GM12878 (cell line): ENCODE results near the gene CCT6A. TPM values are rescaled to one million over a fixed set of nuclear protein-coding genes. Genes with fewer than 3 reads are reported as not detected.
A peak's percentile ranks its signal among the peaks of the same experiment; 100 is the strongest.
"Not testable (repeated sequence)": the region's sequence is repeated elsewhere in the genome, so short reads cannot be mapped to it uniquely, and the experiment has no call there.

Experiments
- ATAC-seq: fragments of 200-7000 bp; cut with Tn5 transposase; 3 replicates; pipeline ENCODE4 v1.9.1; 2020; ENCODE audit warnings: mild to moderate bottlenecking, moderate library complexity
- BruUV-seq: library from RNA; stranded (reverse); fragments of 400-500 nt; replicated peaks from 2 replicates; lab custom pipeline; 2021; lab: Mats Ljungman, UMichigan
- CTCF ChIA-PET: fragments of 300-600 bp; sonication (Branson Sonifier 250); formaldehyde crosslinking; extraction: SDS; loops from one replicate; lab custom pipeline; 2021; ENCODE audit warnings: inconsistent platforms; lab: Yijun Ruan, JAX
- POLR2A ChIA-PET: fragments of 350-600 bp; formaldehyde crosslinking; extraction: SDS; loops from one replicate; lab custom pipeline; 2021; ENCODE audit warnings: inconsistent platforms; lab: Charles Lee
- RAD21 ChIA-PET: fragments of 300-600 bp; sonication (Branson Sonifier 250); formaldehyde crosslinking; loops from one replicate; lab custom pipeline; 2023; ENCODE audit warnings: antibody characterized with exemption; ENCODE audit not compliant: unreplicated experiment; lab: Charles Lee
- SMC1A ChIA-PET: fragments of 300-600 bp; sonication (Branson Sonifier 250); formaldehyde crosslinking; loops from one replicate; lab custom pipeline; 2023; ENCODE audit not compliant: unreplicated experiment, uncharacterized antibody; lab: Charles Lee
- DNase-seq: peaks from one replicate; pipeline ENCODE4 v3.0.0-alpha.2; 2011; ENCODE audit warnings: low read depth, low spot score
- FAIRE-seq: peaks from 3 replicates; lab custom pipeline; 2011; peaks lifted over from hg19 to GRCh38; lab: Jason Lieb, UNC
- H2AFZ ChIP-seq: 2 replicates; pipeline ENCODE4 v1.6.0; 2011; ENCODE audit warnings: low read depth, low read length, control low read depth; ENCODE audit not compliant: control insufficient read depth
- H3K27ac ChIP-seq: 2 replicates; pipeline ENCODE4 v1.5.1; 2011; ENCODE audit warnings: control low read depth; ENCODE audit not compliant: control insufficient read depth, insufficient read depth
- H3K27me3 ChIP-seq, 2 experiments: replicated peaks in 1 of 2; 2 replicates each; pipeline versions ENCODE4 v1.6.0 to v1.6.1; 2011; ENCODE audit warnings: low read length in 1 of 2; ENCODE audit not compliant: control insufficient read depth in 2 of 2, insufficient read depth in 2 of 2
- H3K36me3 ChIP-seq, 2 experiments: 2 replicates each; pipeline ENCODE4 v1.5.1; 2011; ENCODE audit warnings: low read length in 1 of 2; ENCODE audit not compliant: control insufficient read depth in 2 of 2, insufficient read depth in 2 of 2
- H3K4me1 ChIP-seq: 2 replicates; pipeline ENCODE4 v1.6.1; 2011; ENCODE audit warnings: mild to moderate bottlenecking, low read length, moderate library complexity, mixed read lengths; ENCODE audit not compliant: control insufficient read depth, insufficient read depth
- H3K4me2 ChIP-seq: 2 replicates; pipeline ENCODE4 v1.6.0; 2011; ENCODE audit warnings: control low read depth; ENCODE audit not compliant: control insufficient read depth, insufficient read depth
- H3K4me3 ChIP-seq: fragments of 200-600 bp; sonication (generic); 2 replicates; pipeline ENCODE4 v1.5.1; 2016
- H3K79me2 ChIP-seq: 2 replicates; pipeline ENCODE4 v1.6.0; 2011; ENCODE audit warnings: low read length; ENCODE audit not compliant: control insufficient read depth, insufficient read depth
- H3K9ac ChIP-seq: 2 replicates; pipeline ENCODE4 v1.8.0; 2011; ENCODE audit warnings: low read length, control low read depth, mixed read lengths; ENCODE audit not compliant: control insufficient read depth, insufficient read depth
- H3K9me3 ChIP-seq: replicated peaks from 3 replicates; pipeline ENCODE4 v1.5.1; 2011; ENCODE audit warnings: mild to moderate bottlenecking, low read length; ENCODE audit not compliant: control insufficient read depth, insufficient read depth
- H4K20me1 ChIP-seq: 2 replicates; pipeline ENCODE4 v1.6.0; 2011; ENCODE audit not compliant: control insufficient read depth, insufficient read depth
- FOXK2 ChIP-seq: fragments of 450-650 bp; IDR thresholded peaks from 2 replicates; pipeline ENCODE4 v1.6.1; 2017; ENCODE audit warnings: mild to moderate bottlenecking, moderate library complexity
- FOXM1 ChIP-seq: IDR thresholded peaks from 2 replicates; pipeline ENCODE4 v1.6.1; 2012; ENCODE audit warnings: low read depth, mild to moderate bottlenecking, inconsistent platforms, low read length, moderate library complexity
- IKZF1 ChIP-seq: fragments of 450-650 bp; conservative IDR thresholded peaks from 2 replicates; pipeline ENCODE4 v1.6.1; 2017; ENCODE audit warnings: antibody characterized with exemption, mild to moderate bottlenecking
- JUND ChIP-seq: IDR thresholded peaks from 2 replicates; pipeline ENCODE4 v1.6.1; 2012; ENCODE audit warnings: low read depth, mild to moderate bottlenecking, low read length, improper control_type of control experiment, moderate library complexity
- POLR2AphosphoS5 ChIP-seq: IDR thresholded peaks from 2 replicates; pipeline ENCODE4 v1.6.1; 2011; ENCODE audit warnings: mild to moderate bottlenecking, low read length, inconsistent platforms
- SUZ12 ChIP-seq: fragments of 200-600 bp; sonication (generic); IDR thresholded peaks from one replicate; pipeline ENCODE4 v1.6.1; 2018; ENCODE audit warnings: antibody characterized with exemption, mild to moderate bottlenecking; ENCODE audit not compliant: unreplicated experiment
- TBL1XR1 ChIP-seq: IDR thresholded peaks from 2 replicates; pipeline ENCODE4 v1.6.1; 2012; ENCODE audit warnings: low read depth, low read length, improper control_type of control experiment
- WGBS: methylation state at CpG from one replicate; pipeline ENCODE4 v1.1.6; 2016; ENCODE audit warnings: low lambda C conversion rate; ENCODE audit not compliant: insufficient replicate concordance, insufficient coverage; ENCODE audit errors: missing lambda C conversion rate; 5-methylcytosine and 5-hydroxymethylcytosine counted together
- in situ Hi-C: fragments of 300-500 bp; cut with MboI; formaldehyde crosslinking; loops from 9 replicates; pipeline ENCODE4 v1.14.3; 2018; ENCODE audit warnings: mixed read lengths
- intact Hi-C: fragments of 100-400 bp; cut with micrococcal nuclease; formaldehyde crosslinking; loops from one replicate; pipeline ENCODE4 v1.14.2; 2022; ENCODE audit not compliant: unreplicated experiment
- polyA plus RNA-seq, 11 experiments: library from polyadenylated mRNA; depleted of rRNA in 4 of 11; unstranded in 6 of 11; stranded (reverse) in 5 of 11; fragments of >200 nt; fragmentation: Nextera tagmentation in 4 of 11; fragmentation: Illumina TruSeq in 1 of 11; extraction: Ambion mirVana in 4 of 11; extraction: Trizol in 1 of 11; gene quantifications; 1 replicate in 1 of 11; 2 replicates in 10 of 11; pipeline versions ENCODE4 v1.2.1 to v1.2.3, GENCODE V29; 2011 to 2016; ENCODE audit warnings: inconsistent platforms in 2 of 11, missing spikeins in 2 of 11, low read depth in 1 of 11
- total RNA-seq, 4 experiments: library from RNA; depleted of rRNA in 3 of 4; stranded (reverse); fragments of >200 nt in 3 of 4; fragmentation: Illumina TruSeq in 1 of 4; extraction: Trizol in 1 of 4; gene quantifications; 2 replicates each; pipeline versions ENCODE4 v1.2.1 to v1.2.3, GENCODE V29; 2013 to 2021
- TF ChIP-seq, protein P1 (sequence below): IDR thresholded peaks from 2 replicates; pipeline ENCODE4 v1.6.1; 2011; ENCODE audit warnings: low read depth, low read length, improper control_type of control experiment, borderline replicate concordance
- TF ChIP-seq, protein P2 (sequence below): fragments of 450-650 bp; IDR thresholded peaks from 2 replicates; pipeline ENCODE4 v1.6.1; 2017; ENCODE audit warnings: antibody characterized with exemption, mild to moderate bottlenecking, moderate library complexity

CCT6A gene
- total and polyA plus RNA-seq, 10 of the 15 experiments (the other 5 are each of a cell fraction or from before 2014, with no cell fraction given), result 191 to 480 (median 296) TPM

DNA sequence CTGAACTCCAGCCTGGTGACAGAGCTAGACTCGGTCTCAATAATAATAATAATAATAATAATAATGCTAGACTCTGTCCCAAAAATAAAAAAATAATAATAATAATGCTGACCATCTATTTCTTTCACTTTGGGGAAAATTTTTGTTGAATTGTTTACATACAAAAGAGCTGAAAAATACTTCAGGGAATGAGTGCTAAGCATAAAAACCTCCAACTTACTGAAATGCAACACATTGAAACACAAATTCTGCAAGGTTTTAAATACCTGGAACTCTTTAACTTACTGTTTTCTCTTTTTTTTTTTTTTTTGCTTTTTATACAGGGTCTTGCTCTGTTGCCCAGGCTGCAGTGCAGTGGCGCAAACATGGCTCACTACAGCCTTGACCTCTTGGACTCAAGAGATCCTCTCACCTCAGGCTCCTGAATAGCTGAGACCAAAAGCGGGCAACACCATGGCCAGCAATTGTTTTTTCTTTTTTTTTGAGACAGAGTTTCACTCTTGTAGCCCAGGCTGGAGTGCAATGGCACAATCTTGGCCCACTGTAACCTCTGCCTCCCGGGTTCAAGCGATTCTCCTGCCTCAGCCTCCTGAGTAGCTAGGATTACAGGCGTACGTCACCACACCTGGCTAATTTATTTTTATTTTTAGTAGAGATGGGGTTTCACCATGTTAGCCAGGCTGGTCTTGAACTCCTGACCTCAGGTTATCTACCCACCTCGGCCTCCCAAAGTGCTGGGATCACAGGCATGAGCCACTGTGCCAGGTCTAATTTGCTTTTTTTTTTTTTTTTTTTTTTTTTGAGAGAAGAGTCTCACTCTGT, 46.8 kb downstream of the CCT6A start:
- TF ChIP-seq POLR2AphosphoS5, result 0 out of 2 replicates have a peak, but pooled peaks have one; percentile 24
- ATAC-seq, DNase-seq, H3K9ac ChIP-seq, RAD21 ChIA-PET, FAIRE-seq, H3K27ac ChIP-seq, H3K79me2 ChIP-seq, POLR2A ChIA-PET, intact Hi-C loops, H2AFZ ChIP-seq, H3K9me3 ChIP-seq, H3K4me1 ChIP-seq, CTCF ChIA-PET, H3K27me3 ChIP-seq, BruUV-seq, H3K4me2 ChIP-seq, in situ Hi-C loops, H3K4me3 ChIP-seq, H4K20me1 ChIP-seq: not testable (repeated sequence)
- H3K36me3 ChIP-seq, result peaks cover 3 to 20% of the 10 kb centered on the region in 2 experiments
- SMC1A ChIA-PET, result interaction anchor here (0.8 kb wide), 1 partner anchor 25 kb away, joined by 4 read pairs; no protein-coding TSS in a partner anchor
- 99% methylated on average over 8 of the region's 8 CpGs for WGBS

DNA sequence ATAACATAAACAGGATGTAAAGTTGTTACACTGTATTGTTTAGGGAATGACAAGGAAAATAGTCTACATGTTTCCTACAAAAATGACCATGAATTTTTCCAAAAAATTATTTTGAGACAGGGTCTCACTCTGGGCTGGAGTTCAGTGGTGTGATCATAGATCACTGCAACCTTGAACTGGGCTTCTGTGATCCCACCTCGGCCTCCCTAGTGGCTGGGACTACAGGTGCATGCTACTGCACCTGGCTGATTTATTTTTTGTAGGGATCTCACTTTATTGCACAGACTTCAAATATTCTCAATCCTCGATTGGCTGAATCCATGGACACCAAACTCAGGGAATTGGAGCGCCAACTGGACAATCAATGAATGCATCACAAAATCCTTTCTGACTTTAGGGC, 48.1 kb downstream of the CCT6A start:
- DNase-seq (no peak), FAIRE-seq (no peak), ATAC-seq (peak; percentile 19; the same call in 1 of the 3 replicates)
- 100% methylated on average over 3 of the region's 3 CpGs for WGBS
- POLR2A ChIA-PET, result interaction anchor here (0.6 kb wide), 1 partner anchor 61 kb away, joined by 4 read pairs; no protein-coding TSS in a partner anchor
- RAD21 ChIA-PET, result no interaction called here
- peaks cover 3 to 27% of the 10 kb centered on the region in 2 experiments for H3K36me3 ChIP-seq
- in situ Hi-C loops (loop anchor here (10.0 kb wide), 1 partner anchor 1345 kb away; the partner anchor contains the start of gene SEC61G), intact Hi-C loops (loop anchor here (10.0 kb wide), 1 partner anchor 215 kb away; the partner anchor contains the start of gene ZNF713)
- no peaks in the 10 kb centered on the region for H3K9me3 ChIP-seq
- no peak overlapping the region for H2AFZ ChIP-seq
- BruUV-seq, result no TSS peak
- CTCF ChIA-PET, result no interaction called here
- H3K27ac ChIP-seq, result no peak overlapping the region
- H3K9ac ChIP-seq, result no peak overlapping the region
- H3K4me3 ChIP-seq, result no peak overlapping the region
- SMC1A ChIA-PET, result no interaction called here
- H3K79me2 ChIP-seq, result peaks cover 8% of the 10 kb centered on the region
- no peaks in the 10 kb centered on the region for H3K4me1 ChIP-seq
- no peaks in the 10 kb centered on the region for H3K27me3 ChIP-seq
- no peak overlapping the region for H3K4me2 ChIP-seq
- H4K20me1 ChIP-seq, result no peaks in the 10 kb centered on the region
- TF ChIP-seq, protein P1, sequence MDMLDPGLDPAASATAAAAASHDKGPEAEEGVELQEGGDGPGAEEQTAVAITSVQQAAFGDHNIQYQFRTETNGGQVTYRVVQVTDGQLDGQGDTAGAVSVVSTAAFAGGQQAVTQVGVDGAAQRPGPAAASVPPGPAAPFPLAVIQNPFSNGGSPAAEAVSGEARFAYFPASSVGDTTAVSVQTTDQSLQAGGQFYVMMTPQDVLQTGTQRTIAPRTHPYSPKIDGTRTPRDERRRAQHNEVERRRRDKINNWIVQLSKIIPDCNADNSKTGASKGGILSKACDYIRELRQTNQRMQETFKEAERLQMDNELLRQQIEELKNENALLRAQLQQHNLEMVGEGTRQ, result no peak
- TF ChIP-seq IKZF1, result no peak
- TF ChIP-seq FOXM1, result no peak
- TF ChIP-seq TBL1XR1, result no peak
- TF ChIP-seq, protein P2, sequence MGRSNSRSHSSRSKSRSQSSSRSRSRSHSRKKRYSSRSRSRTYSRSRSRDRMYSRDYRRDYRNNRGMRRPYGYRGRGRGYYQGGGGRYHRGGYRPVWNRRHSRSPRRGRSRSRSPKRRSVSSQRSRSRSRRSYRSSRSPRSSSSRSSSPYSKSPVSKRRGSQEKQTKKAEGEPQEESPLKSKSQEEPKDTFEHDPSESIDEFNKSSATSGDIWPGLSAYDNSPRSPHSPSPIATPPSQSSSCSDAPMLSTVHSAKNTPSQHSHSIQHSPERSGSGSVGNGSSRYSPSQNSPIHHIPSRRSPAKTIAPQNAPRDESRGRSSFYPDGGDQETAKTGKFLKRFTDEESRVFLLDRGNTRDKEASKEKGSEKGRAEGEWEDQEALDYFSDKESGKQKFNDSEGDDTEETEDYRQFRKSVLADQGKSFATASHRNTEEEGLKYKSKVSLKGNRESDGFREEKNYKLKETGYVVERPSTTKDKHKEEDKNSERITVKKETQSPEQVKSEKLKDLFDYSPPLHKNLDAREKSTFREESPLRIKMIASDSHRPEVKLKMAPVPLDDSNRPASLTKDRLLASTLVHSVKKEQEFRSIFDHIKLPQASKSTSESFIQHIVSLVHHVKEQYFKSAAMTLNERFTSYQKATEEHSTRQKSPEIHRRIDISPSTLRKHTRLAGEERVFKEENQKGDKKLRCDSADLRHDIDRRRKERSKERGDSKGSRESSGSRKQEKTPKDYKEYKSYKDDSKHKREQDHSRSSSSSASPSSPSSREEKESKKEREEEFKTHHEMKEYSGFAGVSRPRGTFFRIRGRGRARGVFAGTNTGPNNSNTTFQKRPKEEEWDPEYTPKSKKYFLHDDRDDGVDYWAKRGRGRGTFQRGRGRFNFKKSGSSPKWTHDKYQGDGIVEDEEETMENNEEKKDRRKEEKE, result no peak
- no peak for TF ChIP-seq FOXK2
- TF ChIP-seq JUND, result no peak
- TF ChIP-seq SUZ12, result no peak
